Thyroid gland (tissue), 4 donors: Measurements from ENCODE around the gene SHMT2.

Source experiments
- CTCF ChIP-seq, 6 experiments: fragments of 200-600 bp in 3 of 6; fragments of 450-650 bp in 3 of 6; sonication (generic) in 3 of 6; IDR thresholded peaks; one replicate each; pipeline ENCODE4 v1.5.1; 2016 to 2019; ENCODE audit warnings: antibody characterized with exemption in 6 of 6, mild to moderate bottlenecking in 2 of 6, inconsistent platforms in 1 of 6, moderate library complexity in 1 of 6
- POLR2A ChIP-seq, 2 donors: fragments of 450-650 bp; IDR thresholded peaks; one replicate each; pipeline ENCODE4 v1.6.1; 2017; ENCODE audit warnings: antibody characterized with exemption in 2 of 2, mild to moderate bottlenecking in 2 of 2, moderate library complexity in 1 of 2

GRCh38 chr12:57270966-57271470, 41.5 kb downstream of the SHMT2 start:
- no peak for TF ChIP-seq CTCF (IDR thresholded peaks at IDR 0.05)
- TF ChIP-seq POLR2A (IDR thresholded peaks at IDR 0.05) = no peak
